ENCODE measurements around the gene TEDDM1. TPM values are rescaled to one million over a fixed set of nuclear protein-coding genes. Genes with fewer than 3 reads are reported as not detected.

The TEDDM1 gene
- polyA plus RNA-seq, 1 of the 3 experiments (the other 2 are of a cell fraction): not detected

DNA sequence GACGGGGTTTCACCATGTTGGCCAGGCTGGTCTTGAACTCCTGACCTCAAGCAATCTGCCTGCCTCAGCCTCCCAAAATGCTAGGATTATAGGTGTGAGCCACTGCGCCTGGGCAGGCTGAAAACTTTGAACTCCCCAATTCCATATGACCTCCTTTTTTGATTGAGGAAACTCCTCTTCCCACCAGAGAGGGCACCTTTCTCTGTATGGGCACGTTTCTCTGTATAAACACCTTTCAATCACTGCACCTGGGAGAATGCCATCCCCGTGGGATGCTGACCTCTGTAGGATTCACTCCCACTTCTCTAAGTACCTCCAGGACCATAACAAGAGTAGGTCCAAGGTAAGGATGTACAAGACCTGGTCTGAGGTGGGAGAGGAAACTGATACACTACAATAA lies 9.7 kb upstream of the TEDDM1 start (continued):
- TF ChIP-seq, protein P1, sequence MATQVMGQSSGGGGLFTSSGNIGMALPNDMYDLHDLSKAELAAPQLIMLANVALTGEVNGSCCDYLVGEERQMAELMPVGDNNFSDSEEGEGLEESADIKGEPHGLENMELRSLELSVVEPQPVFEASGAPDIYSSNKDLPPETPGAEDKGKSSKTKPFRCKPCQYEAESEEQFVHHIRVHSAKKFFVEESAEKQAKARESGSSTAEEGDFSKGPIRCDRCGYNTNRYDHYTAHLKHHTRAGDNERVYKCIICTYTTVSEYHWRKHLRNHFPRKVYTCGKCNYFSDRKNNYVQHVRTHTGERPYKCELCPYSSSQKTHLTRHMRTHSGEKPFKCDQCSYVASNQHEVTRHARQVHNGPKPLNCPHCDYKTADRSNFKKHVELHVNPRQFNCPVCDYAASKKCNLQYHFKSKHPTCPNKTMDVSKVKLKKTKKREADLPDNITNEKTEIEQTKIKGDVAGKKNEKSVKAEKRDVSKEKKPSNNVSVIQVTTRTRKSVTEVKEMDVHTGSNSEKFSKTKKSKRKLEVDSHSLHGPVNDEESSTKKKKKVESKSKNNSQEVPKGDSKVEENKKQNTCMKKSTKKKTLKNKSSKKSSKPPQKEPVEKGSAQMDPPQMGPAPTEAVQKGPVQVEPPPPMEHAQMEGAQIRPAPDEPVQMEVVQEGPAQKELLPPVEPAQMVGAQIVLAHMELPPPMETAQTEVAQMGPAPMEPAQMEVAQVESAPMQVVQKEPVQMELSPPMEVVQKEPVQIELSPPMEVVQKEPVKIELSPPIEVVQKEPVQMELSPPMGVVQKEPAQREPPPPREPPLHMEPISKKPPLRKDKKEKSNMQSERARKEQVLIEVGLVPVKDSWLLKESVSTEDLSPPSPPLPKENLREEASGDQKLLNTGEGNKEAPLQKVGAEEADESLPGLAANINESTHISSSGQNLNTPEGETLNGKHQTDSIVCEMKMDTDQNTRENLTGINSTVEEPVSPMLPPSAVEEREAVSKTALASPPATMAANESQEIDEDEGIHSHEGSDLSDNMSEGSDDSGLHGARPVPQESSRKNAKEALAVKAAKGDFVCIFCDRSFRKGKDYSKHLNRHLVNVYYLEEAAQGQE (IDR thresholded peaks at IDR 0.05; ENCODE audit: low read depth, low read length): no peak
- no peak for TF ChIP-seq TAF1 (IDR thresholded peaks at IDR 0.05; ENCODE audit: borderline replicate concordance, low read depth, low read length)
- TF ChIP-seq YY1 (IDR thresholded peaks at IDR 0.05; ENCODE audit: low read depth): no peak
- no peak for TF ChIP-seq RFX5 (IDR thresholded peaks at IDR 0.05; ENCODE audit: low read length)
- TF ChIP-seq USF1 (IDR thresholded peaks at IDR 0.05; ENCODE audit: borderline replicate concordance, low read depth): no peak
- no peak for TF ChIP-seq CTCF (IDR thresholded peaks at IDR 0.05)
- no peak for TF ChIP-seq FOSL2 (IDR thresholded peaks at IDR 0.05; ENCODE audit: borderline replicate concordance, low read depth)
- no peak for TF ChIP-seq JUND (IDR thresholded peaks at IDR 0.05)
- no peak for TF ChIP-seq EZH2phosphoT487 (IDR thresholded peaks at IDR 0.05; ENCODE audit: borderline replicate concordance, low read depth)
- TF ChIP-seq, protein P2, sequence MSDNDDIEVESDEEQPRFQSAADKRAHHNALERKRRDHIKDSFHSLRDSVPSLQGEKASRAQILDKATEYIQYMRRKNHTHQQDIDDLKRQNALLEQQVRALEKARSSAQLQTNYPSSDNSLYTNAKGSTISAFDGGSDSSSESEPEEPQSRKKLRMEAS (IDR thresholded peaks at IDR 0.05; ENCODE audit: low read depth): no peak
- no peak for TF ChIP-seq EP300 (IDR thresholded peaks at IDR 0.05; ENCODE audit: borderline replicate concordance in 1 of 2, low read depth in 1 of 2, low read length in 1 of 2)

GRCh38 chr1:182408435-182409075 lies 8.1 kb upstream of the TEDDM1 start:
- Histone ChIP-seq H3K9me3 (no peaks in the 10 kb centered on the region), H3K4me1 (ENCODE audit: control insufficient read depth in 1 of 2, insufficient read depth in 2 of 2, low read depth in 1 of 2, low read length in 1 of 2) (no peaks in the 10 kb centered on the region), H3K36me3 (replicated peaks in 1 of 2; ENCODE audit: control insufficient read depth in 1 of 2, insufficient read depth in 2 of 2, low read length in 1 of 2) (no peaks in the 10 kb centered on the region), H3K9ac (no peak overlapping the region), H3K4me2 (no peak overlapping the region), H4K20me1 (ENCODE audit: insufficient read depth) (no peaks in the 10 kb centered on the region), H2AFZ (ENCODE audit: low read depth) (no peak overlapping the region), H3K27ac (ENCODE audit: low read depth in 2 of 2, low read length in 1 of 2) (no peak overlapping the region), H3K4me3 (ENCODE audit: low read depth in 2 of 2, low read length in 1 of 2) (no peak overlapping the region), H3K27me3 (ENCODE audit: insufficient read depth) (no peaks in the 10 kb centered on the region), H3K79me2 (ENCODE audit: insufficient read depth) (no peaks in the 10 kb centered on the region), H3F3A (replicated peaks; ENCODE audit: insufficient read depth) (no peaks in the 10 kb centered on the region), H3K9me2 (no peaks in the 10 kb centered on the region)
- 17% methylated on average over 3 of the region's 3 CpGs for WGBS (ENCODE audit: low lambda C conversion rate)
- DNase-seq: no peak
- POLR2A ChIA-PET: no interaction called here
- CTCF ChIA-PET: interaction anchor here (1.4 to 2.6 kb wide), 3 partner anchors 12 to 265 kb away, joined by 3 to 10 read pairs (median 6); no protein-coding TSS in a partner anchor
- TF ChIP-seq SMC3 (IDR thresholded peaks at IDR 0.05; ENCODE audit: low read depth, low read length): no peak
- no peak for TF ChIP-seq TAF1 (IDR thresholded peaks at IDR 0.05; ENCODE audit: borderline replicate concordance, low read depth, low read length)
- TF ChIP-seq FOSL2 (IDR thresholded peaks at IDR 0.05; ENCODE audit: borderline replicate concordance, low read depth): no peak
- no peak for TF ChIP-seq RCOR1 (IDR thresholded peaks at IDR 0.05; ENCODE audit: low read length)
- TF ChIP-seq, protein P1 (IDR thresholded peaks at IDR 0.05; ENCODE audit: low read depth, low read length): no peak
- no peak for TF ChIP-seq ELF1 (IDR thresholded peaks at IDR 0.05)
